ENCODE results near the gene PPP1R11. TPM values are rescaled to one million over a fixed set of nuclear protein-coding genes. Genes with fewer than 3 reads are reported as not detected.
"Not testable (repeated sequence)": the region's sequence is repeated elsewhere in the genome, so short reads cannot be mapped to it uniquely, and the experiment has no call there.

Gene PPP1R11
- total RNA-seq, 5 donors from 2014 or later (not counting 1 experiment from before 2014, with no cell fraction given) = 47.2 to 61.4 (median 55.6) TPM

DNA sequence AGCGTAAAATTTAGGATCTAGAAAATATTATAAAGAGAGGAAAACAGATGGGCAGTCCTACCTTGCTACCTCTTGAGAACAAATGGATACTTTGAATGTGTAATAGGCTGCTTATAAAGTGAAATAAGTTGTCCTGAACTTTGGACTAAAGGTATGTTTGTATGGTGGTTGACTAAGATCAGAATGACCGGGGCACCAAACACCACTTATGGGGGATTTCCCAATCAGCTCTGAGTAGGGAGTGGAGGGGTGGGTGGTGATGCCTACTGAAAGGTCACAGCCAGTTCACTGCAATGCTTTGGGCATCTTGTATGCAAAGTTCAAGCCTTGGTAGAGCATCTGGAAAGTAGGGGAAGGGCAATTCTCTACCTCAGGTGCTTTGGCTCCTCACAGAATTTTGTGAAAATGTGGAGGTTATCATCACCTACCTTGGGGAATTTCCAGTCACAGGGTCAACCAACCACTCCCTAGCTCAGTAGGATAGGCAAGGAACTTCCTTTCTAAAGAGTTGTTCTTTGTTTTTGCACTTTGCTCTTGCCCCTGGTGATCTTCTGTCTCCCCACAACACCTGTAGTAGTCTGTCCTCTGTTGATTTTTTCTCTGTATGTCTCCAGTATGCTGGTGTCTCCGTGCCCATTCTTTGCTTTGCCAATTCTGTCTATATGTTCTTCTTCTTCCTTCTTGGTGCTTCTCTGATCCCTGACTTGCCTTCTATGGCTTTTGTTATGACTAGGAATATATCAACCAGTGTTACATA lies 46.2 kb downstream of the PPP1R11 start, which contains the start of gene TRIM31:
TRIM31 (minus strand) TSS at position 88 of the 757 bp plus-strand sequence. CDS start 285 bp downstream, outside the sequence.
- ATAC-seq (replicated peaks in 1 of 4) = peak in 1 of 4 experiments; percentile 18
- ChIA-PET CTCF (no interaction called here), POLR2A (no interaction called here)
- Mint-ChIP-seq H3K27me3 (peaks cover 45 to 65% of the 10 kb centered on the region in 2 donors), H3K9me3 (no peaks in the 10 kb centered on the region), H3K4me3 (no peak within 1 kb of the TSS), H3K36me3 (no peaks in the 10 kb centered on the region), H3K27ac (no peak within 1 kb of the TSS), H3K4me1 (peaks cover 0 to 8% (median 4%) of the 10 kb centered on the region in 3 donors)
- Histone ChIP-seq H3K4me3 (ENCODE audit: control insufficient read depth in 1 of 2, extremely low read depth in 1 of 2, low read length in 1 of 2) (no peak within 1 kb of the TSS), H3K9me3 (no peaks in the 10 kb centered on the region), H3K27ac (ENCODE audit: low read length) (no peak within 1 kb of the TSS), H3K27me3 (replicated peaks in 1 of 2; ENCODE audit: control insufficient read depth in 2 of 2, extremely low read depth in 1 of 2, insufficient read depth in 2 of 2, low read length in 1 of 2) (peaks cover 13 to 36% of the 10 kb centered on the region in 2 experiments), H3K4me1 (ENCODE audit: control insufficient read depth in 1 of 2, extremely low read depth in 1 of 2, insufficient read depth in 2 of 2, low read length in 2 of 2) (no peaks in the 10 kb centered on the region), H3K36me3 (ENCODE audit: control insufficient read depth in 2 of 2, extremely low read depth in 1 of 2, insufficient read depth in 1 of 2, low read length in 1 of 2) (no peaks in the 10 kb centered on the region)
- DNase-seq = no peak
- WGBS (ENCODE audit: insufficient coverage) = 25% methylated on average over 1 of the region's 3 CpGs

- ATAC-seq (replicated peaks in 1 of 4) (no peak), DNase-seq (no peak)
- Mint-ChIP-seq H3K4me1 (peaks cover 0 to 8% (median 4%) of the 10 kb centered on the region in 3 donors), H3K27ac (no peak overlapping the region), H3K4me3 (no peak overlapping the region), H3K36me3 (no peaks in the 10 kb centered on the region), H3K27me3 (peaks cover 39 to 59% of the 10 kb centered on the region in 2 donors), H3K9me3 (no peaks in the 10 kb centered on the region)
- Histone ChIP-seq H3K4me1 (ENCODE audit: control insufficient read depth in 1 of 2, extremely low read depth in 1 of 2, insufficient read depth in 2 of 2, low read length in 2 of 2) (no peaks in the 10 kb centered on the region), H3K27ac (ENCODE audit: low read length) (no peak overlapping the region), H3K4me3 (ENCODE audit: control insufficient read depth in 1 of 2, extremely low read depth in 1 of 2, low read length in 1 of 2) (no peak overlapping the region), H3K36me3 (ENCODE audit: control insufficient read depth in 2 of 2, extremely low read depth in 1 of 2, insufficient read depth in 1 of 2, low read length in 1 of 2) (no peaks in the 10 kb centered on the region), H3K27me3 (replicated peaks in 1 of 2; ENCODE audit: control insufficient read depth in 2 of 2, extremely low read depth in 1 of 2, insufficient read depth in 2 of 2, low read length in 1 of 2) (peaks cover 13 to 35% of the 10 kb centered on the region in 2 experiments), H3K9me3 (no peaks in the 10 kb centered on the region)
- ChIA-PET CTCF (interaction anchor here in 1 of 2 donors (1.2 kb wide), 1 partner anchor 18 kb away, joined by 5 read pairs; no protein-coding TSS in a partner anchor), POLR2A (no interaction called here)
- WGBS (ENCODE audit: insufficient coverage) = no CpG with 5 or more reads among the region's 1 CpG
Measured at GRCh38 chr6:30113841-30114240, 46.8 kb downstream of the PPP1R11 start.

DNA sequence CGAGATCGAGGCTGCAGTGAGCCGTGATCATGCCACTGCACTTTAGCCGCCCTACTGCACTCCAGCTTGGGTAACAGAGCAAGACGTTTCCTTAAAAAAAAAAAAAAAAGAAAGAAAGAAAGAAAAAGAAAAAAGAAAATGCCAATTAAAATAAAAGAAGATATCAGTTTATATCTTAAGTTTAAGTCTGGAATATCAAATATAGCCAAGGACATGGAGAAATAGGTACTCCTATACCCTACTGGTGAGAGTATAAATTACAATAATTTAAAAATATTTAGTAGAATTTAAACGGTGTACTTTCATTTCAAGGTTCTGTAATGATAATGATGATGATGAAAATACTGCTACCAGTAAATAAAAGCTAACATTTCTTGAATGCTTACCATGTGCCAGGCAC lies 49.7 kb downstream of the PPP1R11 start:
- H3K27me3 Mint-ChIP-seq = peaks cover 26 to 45% of the 10 kb centered on the region in 2 donors
- H3K36me3 ChIP-seq (ENCODE audit: control insufficient read depth in 2 of 2, extremely low read depth in 1 of 2, insufficient read depth in 1 of 2, low read length in 1 of 2) = no peaks in the 10 kb centered on the region
- peaks cover 9 to 16% of the 10 kb centered on the region in 2 experiments for H3K27me3 ChIP-seq (replicated peaks in 1 of 2; ENCODE audit: control insufficient read depth in 2 of 2, extremely low read depth in 1 of 2, insufficient read depth in 2 of 2, low read length in 1 of 2)
- WGBS (ENCODE audit: insufficient coverage) = no CpG with 5 or more reads among the region's 6 CpGs
- no peak for DNase-seq
- no peaks in the 10 kb centered on the region for H3K36me3 Mint-ChIP-seq
- H3K27ac Mint-ChIP-seq = no peak overlapping the region
- no peak overlapping the region for H3K4me3 ChIP-seq (ENCODE audit: control insufficient read depth in 1 of 2, extremely low read depth in 1 of 2, low read length in 1 of 2)
- H3K9me3 Mint-ChIP-seq = no peaks in the 10 kb centered on the region
- H3K4me3 Mint-ChIP-seq = no peak overlapping the region
- peaks cover 0 to 8% (median 4%) of the 10 kb centered on the region in 3 donors for H3K4me1 Mint-ChIP-seq
- no peak overlapping the region for H3K27ac ChIP-seq (ENCODE audit: low read length)
- no peaks in the 10 kb centered on the region for H3K9me3 ChIP-seq
- ChIA-PET CTCF (no interaction called here), POLR2A (no interaction called here)
- H3K4me1 ChIP-seq (ENCODE audit: control insufficient read depth in 1 of 2, extremely low read depth in 1 of 2, insufficient read depth in 2 of 2, low read length in 2 of 2) = no peaks in the 10 kb centered on the region
- ATAC-seq (replicated peaks in 1 of 4) = no peak

DNA sequence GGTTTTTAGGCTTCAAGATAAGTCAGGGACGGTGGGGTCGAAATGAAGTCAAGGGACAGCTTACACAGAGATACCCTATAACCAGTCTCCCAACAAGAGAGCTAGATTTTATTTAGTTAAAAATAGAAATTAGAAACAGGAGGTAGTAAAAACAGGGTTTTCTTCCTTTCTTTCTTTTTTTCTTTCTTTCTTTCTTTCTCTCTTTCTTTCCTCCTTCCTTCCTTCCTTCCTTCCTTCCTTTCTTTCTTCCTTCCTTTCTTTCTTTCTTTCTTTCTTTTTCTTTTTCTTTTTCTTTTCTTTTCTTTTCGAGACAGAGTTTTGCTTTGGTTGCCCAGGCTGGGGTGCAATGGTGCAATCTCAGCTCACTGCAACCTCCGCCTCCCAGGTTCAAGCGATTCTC lies 51.7 kb downstream of the PPP1R11 start:
- H3K4me1 ChIP-seq (ENCODE audit: control insufficient read depth in 1 of 2, extremely low read depth in 1 of 2, insufficient read depth in 2 of 2, low read length in 2 of 2); H3K4me1 Mint-ChIP-seq; H3K27ac ChIP-seq (ENCODE audit: low read length); H3K36me3 Mint-ChIP-seq; H3K9me3 Mint-ChIP-seq; H3K9me3 ChIP-seq; H3K4me3 ChIP-seq (ENCODE audit: control insufficient read depth in 1 of 2, extremely low read depth in 1 of 2, low read length in 1 of 2); H3K27ac Mint-ChIP-seq; H3K4me3 Mint-ChIP-seq; POLR2A ChIA-PET; DNase-seq; H3K36me3 ChIP-seq (ENCODE audit: control insufficient read depth in 2 of 2, extremely low read depth in 1 of 2, insufficient read depth in 1 of 2, low read length in 1 of 2); H3K27me3 ChIP-seq (replicated peaks in 1 of 2; ENCODE audit: control insufficient read depth in 2 of 2, extremely low read depth in 1 of 2, insufficient read depth in 2 of 2, low read length in 1 of 2); ATAC-seq (replicated peaks in 1 of 4): not testable (repeated sequence)
- WGBS (ENCODE audit: insufficient coverage) = 100% methylated on average over 2 of the region's 5 CpGs
- peaks cover 15 to 34% of the 10 kb centered on the region in 2 donors for H3K27me3 Mint-ChIP-seq
- CTCF ChIA-PET = interaction anchor here (0.5 to 2.0 kb wide), 3 partner anchors 13 to 84 kb away, joined by 3 to 7 read pairs (median 5); no protein-coding TSS in a partner anchor

Other genes starting within 250 kb of the PPP1R11 start
- gene HLA-G, start 239.4 kb upstream of the PPP1R11 start, total RNA-seq = 1 to 10 TPM in 2 of 5 donors, under 1 TPM in 2, not detected in 1; 0.23 to 3.5 (median 0.86) TPM
- gene HLA-A, start 124.7 kb upstream of the PPP1R11 start, total RNA-seq = 1,000 to 10,000 TPM; 1,578 to 2,596 (median 2,172) TPM
- 10 to 100 TPM; 28.7 to 43.5 (median 36.5) TPM for gene POLR1H, start 5.9 kb upstream of the PPP1R11 start, total RNA-seq
- gene RNF39, start 8.6 kb downstream of the PPP1R11 start, total RNA-seq = not detected
- under 1 TPM in 1 of 5 donors, not detected in 4; 0.44 TPM for gene TRIM31, start 45.9 kb downstream of the PPP1R11 start, total RNA-seq
- gene TRIM40, start 68.9 kb downstream of the PPP1R11 start, total RNA-seq = not detected
- not detected for gene TRIM10, start 94.0 kb downstream of the PPP1R11 start, total RNA-seq
- not detected for gene TRIM15, start 96.3 kb downstream of the PPP1R11 start, total RNA-seq
- 10 to 100 TPM; 46.4 to 57.4 (median 54.1) TPM for gene TRIM26, start 146.2 kb downstream of the PPP1R11 start, total RNA-seq

All from T-cell (primary cell).